ENCODE results near the gene AKR1B1.

Gene AKR1B1

GRCh38 chr7:134440476-134440875, 18.4 kb downstream of the AKR1B1 start:
- Histone ChIP-seq H3K4me2 (ENCODE audit: low read depth, low read length, poor library complexity, severe bottlenecking) (no peak overlapping the region), H4K20me1 (ENCODE audit: insufficient read depth, low read length, poor library complexity, severe bottlenecking) (no peaks in the 10 kb centered on the region), H3F3A (ENCODE audit: low read depth) (no peaks in the 10 kb centered on the region), H3K9me3 (ENCODE audit: insufficient read depth, low read depth, low read length) (no peaks in the 10 kb centered on the region), H3K27me3 (ENCODE audit: insufficient read depth, low read length, poor library complexity, severe bottlenecking) (no peaks in the 10 kb centered on the region), H3K9me2 (replicated peaks; ENCODE audit: low read depth, low read length) (no peaks in the 10 kb centered on the region), H3K4me3 (ENCODE audit: low read length, poor library complexity, severe bottlenecking) (no peak overlapping the region), H3K9ac (ENCODE audit: low read depth, low read length, poor library complexity, severe bottlenecking) (no peak overlapping the region), H3K36me3 (ENCODE audit: insufficient read depth, low read length) (peaks cover 53% of the 10 kb centered on the region; the same call in 1 of the 2 replicates), H3K79me2 (ENCODE audit: insufficient read depth, low read length) (no peaks in the 10 kb centered on the region), H2AFZ (ENCODE audit: low read length) (no peak overlapping the region), H3K4me1 (ENCODE audit: insufficient read depth, low read length, poor library complexity, severe bottlenecking) (no peaks in the 10 kb centered on the region)
- TF ChIP-seq, protein P1, sequence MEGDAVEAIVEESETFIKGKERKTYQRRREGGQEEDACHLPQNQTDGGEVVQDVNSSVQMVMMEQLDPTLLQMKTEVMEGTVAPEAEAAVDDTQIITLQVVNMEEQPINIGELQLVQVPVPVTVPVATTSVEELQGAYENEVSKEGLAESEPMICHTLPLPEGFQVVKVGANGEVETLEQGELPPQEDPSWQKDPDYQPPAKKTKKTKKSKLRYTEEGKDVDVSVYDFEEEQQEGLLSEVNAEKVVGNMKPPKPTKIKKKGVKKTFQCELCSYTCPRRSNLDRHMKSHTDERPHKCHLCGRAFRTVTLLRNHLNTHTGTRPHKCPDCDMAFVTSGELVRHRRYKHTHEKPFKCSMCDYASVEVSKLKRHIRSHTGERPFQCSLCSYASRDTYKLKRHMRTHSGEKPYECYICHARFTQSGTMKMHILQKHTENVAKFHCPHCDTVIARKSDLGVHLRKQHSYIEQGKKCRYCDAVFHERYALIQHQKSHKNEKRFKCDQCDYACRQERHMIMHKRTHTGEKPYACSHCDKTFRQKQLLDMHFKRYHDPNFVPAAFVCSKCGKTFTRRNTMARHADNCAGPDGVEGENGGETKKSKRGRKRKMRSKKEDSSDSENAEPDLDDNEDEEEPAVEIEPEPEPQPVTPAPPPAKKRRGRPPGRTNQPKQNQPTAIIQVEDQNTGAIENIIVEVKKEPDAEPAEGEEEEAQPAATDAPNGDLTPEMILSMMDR (conservative IDR thresholded peaks at IDR 0.05; ENCODE audit: low read length), result no peak

DNA sequence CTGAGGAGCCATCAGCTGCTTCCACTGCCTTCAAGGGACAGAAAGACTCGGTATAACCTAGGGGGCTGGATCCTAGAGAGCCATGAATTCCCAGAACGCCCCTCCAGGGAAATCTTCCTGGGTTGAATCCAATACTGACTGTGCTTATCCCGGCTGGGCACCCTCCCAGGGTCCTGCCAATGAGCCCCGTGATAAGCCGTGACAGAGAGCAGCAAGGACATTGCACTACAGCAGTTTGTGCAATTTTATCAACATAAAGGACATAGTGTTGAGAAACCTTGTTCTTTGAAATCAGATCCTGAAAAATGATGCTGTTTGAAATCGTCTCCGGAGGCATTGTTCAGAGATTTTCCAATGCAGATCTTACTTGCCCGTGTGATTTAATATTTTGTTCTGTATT, 18.8 kb downstream of the AKR1B1 start:
- H3K9ac ChIP-seq (ENCODE audit: low read depth, low read length, poor library complexity, severe bottlenecking), result no peak overlapping the region
- no peaks in the 10 kb centered on the region for H3F3A ChIP-seq (ENCODE audit: low read depth)
- H3K9me3 ChIP-seq (ENCODE audit: insufficient read depth, low read depth, low read length), result no peaks in the 10 kb centered on the region
- no peaks in the 10 kb centered on the region for H3K9me2 ChIP-seq (replicated peaks; ENCODE audit: low read depth, low read length)
- peaks cover 48% of the 10 kb centered on the region; the same call in 1 of the 2 replicates for H3K36me3 ChIP-seq (ENCODE audit: insufficient read depth, low read length)
- TF ChIP-seq EZH2phosphoT487 (IDR thresholded peaks at IDR 0.05; ENCODE audit: borderline replicate concordance), result no peak
- TF ChIP-seq, protein P1 (conservative IDR thresholded peaks at IDR 0.05; ENCODE audit: low read length), result no peak
- H4K20me1 ChIP-seq (ENCODE audit: insufficient read depth, low read length, poor library complexity, severe bottlenecking), result no peaks in the 10 kb centered on the region
- H2AFZ ChIP-seq (ENCODE audit: low read length), result no peak overlapping the region
- no peaks in the 10 kb centered on the region for H3K4me1 ChIP-seq (ENCODE audit: insufficient read depth, low read length, poor library complexity, severe bottlenecking)
- no peak overlapping the region for H3K4me2 ChIP-seq (ENCODE audit: low read depth, low read length, poor library complexity, severe bottlenecking)
- H3K4me3 ChIP-seq (ENCODE audit: low read length, poor library complexity, severe bottlenecking), result no peak overlapping the region
- H3K79me2 ChIP-seq (ENCODE audit: insufficient read depth, low read length), result no peaks in the 10 kb centered on the region
- no peaks in the 10 kb centered on the region for H3K27me3 ChIP-seq (ENCODE audit: insufficient read depth, low read length, poor library complexity, severe bottlenecking)

DNA sequence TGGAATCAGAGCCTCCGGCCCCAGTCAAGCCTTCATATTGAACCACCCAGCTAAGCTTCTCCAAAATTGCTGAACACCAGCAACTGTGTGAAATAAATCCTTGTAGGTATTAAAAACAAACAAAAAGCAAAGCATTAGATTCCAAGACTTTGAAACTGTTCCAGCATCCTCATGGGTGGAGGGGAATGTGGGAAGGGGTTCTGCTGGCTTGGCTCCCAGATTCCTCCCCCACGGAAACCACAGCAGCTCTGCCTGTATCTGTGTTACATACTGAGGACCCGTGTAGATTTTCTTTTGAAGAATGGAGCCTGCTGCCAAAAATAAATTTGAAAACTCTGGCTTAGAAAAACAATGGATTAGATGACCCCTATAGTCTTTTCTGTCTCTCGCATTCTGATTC, 20.0 kb downstream of the AKR1B1 start:
- no peaks in the 10 kb centered on the region for H3F3A ChIP-seq (ENCODE audit: low read depth)
- H3K9ac ChIP-seq (ENCODE audit: low read depth, low read length, poor library complexity, severe bottlenecking), result no peak overlapping the region
- no peaks in the 10 kb centered on the region for H3K9me2 ChIP-seq (replicated peaks; ENCODE audit: low read depth, low read length)

More for the DNA sequence above, 20.0 kb downstream of the AKR1B1 start:
- H3K4me2 ChIP-seq (ENCODE audit: low read depth, low read length, poor library complexity, severe bottlenecking), result no peak overlapping the region
- H2AFZ ChIP-seq (ENCODE audit: low read length), result no peak overlapping the region
- H3K4me1 ChIP-seq (ENCODE audit: insufficient read depth, low read length, poor library complexity, severe bottlenecking), result no peaks in the 10 kb centered on the region
- H3K9me3 ChIP-seq (ENCODE audit: insufficient read depth, low read depth, low read length), result no peaks in the 10 kb centered on the region
- no peaks in the 10 kb centered on the region for H4K20me1 ChIP-seq (ENCODE audit: insufficient read depth, low read length, poor library complexity, severe bottlenecking)
- no peaks in the 10 kb centered on the region for H3K27me3 ChIP-seq (ENCODE audit: insufficient read depth, low read length, poor library complexity, severe bottlenecking)
- no peaks in the 10 kb centered on the region for H3K79me2 ChIP-seq (ENCODE audit: insufficient read depth, low read length)
- TF ChIP-seq, protein P1 (conservative IDR thresholded peaks at IDR 0.05; ENCODE audit: low read length), result no peak
- TF ChIP-seq EZH2phosphoT487 (IDR thresholded peaks at IDR 0.05; ENCODE audit: borderline replicate concordance), result no peak
- peaks cover 37% of the 10 kb centered on the region; the same call in 1 of the 2 replicates for H3K36me3 ChIP-seq (ENCODE audit: insufficient read depth, low read length)
- H3K4me3 ChIP-seq (ENCODE audit: low read length, poor library complexity, severe bottlenecking), result no peak overlapping the region

Measured in Loucy (cell line).